ENCODE measurements around the gene THSD7A.

DNA sequence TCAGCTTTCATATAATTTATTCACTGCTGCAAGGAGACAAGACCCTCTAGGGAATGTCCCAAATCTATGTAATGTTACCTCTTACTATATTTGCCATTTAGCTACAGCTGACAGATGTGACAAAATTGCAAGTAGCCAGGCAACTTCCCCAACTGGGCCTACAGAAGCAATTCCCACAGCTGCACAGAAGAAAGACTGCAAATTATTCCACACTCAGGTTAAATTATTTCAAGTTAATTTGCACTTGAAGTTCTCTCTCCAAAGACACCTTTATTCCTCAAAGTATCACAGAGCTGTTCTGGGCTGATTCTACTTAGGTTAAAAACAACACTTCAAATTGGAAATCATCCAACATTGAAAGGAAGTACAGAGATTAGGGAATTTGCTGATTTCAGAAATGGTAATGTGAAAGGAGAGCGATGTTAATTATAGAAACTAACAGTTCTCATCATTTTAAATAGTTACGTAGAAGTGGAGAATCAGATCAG is 133.6 kb downstream of the THSD7A start:
- TF ChIP-seq, protein P1, sequence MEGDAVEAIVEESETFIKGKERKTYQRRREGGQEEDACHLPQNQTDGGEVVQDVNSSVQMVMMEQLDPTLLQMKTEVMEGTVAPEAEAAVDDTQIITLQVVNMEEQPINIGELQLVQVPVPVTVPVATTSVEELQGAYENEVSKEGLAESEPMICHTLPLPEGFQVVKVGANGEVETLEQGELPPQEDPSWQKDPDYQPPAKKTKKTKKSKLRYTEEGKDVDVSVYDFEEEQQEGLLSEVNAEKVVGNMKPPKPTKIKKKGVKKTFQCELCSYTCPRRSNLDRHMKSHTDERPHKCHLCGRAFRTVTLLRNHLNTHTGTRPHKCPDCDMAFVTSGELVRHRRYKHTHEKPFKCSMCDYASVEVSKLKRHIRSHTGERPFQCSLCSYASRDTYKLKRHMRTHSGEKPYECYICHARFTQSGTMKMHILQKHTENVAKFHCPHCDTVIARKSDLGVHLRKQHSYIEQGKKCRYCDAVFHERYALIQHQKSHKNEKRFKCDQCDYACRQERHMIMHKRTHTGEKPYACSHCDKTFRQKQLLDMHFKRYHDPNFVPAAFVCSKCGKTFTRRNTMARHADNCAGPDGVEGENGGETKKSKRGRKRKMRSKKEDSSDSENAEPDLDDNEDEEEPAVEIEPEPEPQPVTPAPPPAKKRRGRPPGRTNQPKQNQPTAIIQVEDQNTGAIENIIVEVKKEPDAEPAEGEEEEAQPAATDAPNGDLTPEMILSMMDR (IDR thresholded peaks at IDR 0.05; ENCODE audit: low read length): no peak
- no peak for TF ChIP-seq EZH2 (optimal IDR thresholded peaks at IDR 0.05; ENCODE audit: low read depth, low read length)
- TF ChIP-seq EZH2phosphoT487 (IDR thresholded peaks at IDR 0.05; ENCODE audit: low read length): no peak
